ENCODE results near the gene AAR2. TPM values are rescaled to one million over a fixed set of nuclear protein-coding genes. Genes with fewer than 3 reads are reported as not detected.

The AAR2 gene
- total RNA-seq, 1 donor, result 23.5 TPM

DNA sequence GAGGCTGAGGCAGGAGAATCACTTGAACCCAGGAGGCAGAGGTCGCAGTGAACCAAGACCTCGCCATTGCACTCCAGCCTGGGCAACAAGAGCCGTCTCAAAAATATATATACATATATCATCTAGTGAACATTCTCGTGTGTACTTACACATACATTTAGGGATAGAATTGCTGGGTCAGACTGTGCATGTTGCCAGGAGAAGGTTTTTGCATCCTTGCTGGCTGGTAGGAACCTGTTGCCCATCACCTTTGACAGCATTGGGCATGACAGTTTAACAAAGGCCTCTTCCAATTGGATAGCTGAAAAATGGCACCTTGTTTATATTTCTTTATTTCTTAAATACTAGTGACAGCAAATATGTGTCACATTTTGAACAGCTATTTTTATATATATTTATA lies 5.4 kb downstream of the AAR2 start:
- no peak for DNase-seq (ENCODE audit: low read depth)
- H3K4me3 ChIP-seq (ENCODE audit: low read depth, low read length), result no peak overlapping the region
- TF ChIP-seq, protein P1, sequence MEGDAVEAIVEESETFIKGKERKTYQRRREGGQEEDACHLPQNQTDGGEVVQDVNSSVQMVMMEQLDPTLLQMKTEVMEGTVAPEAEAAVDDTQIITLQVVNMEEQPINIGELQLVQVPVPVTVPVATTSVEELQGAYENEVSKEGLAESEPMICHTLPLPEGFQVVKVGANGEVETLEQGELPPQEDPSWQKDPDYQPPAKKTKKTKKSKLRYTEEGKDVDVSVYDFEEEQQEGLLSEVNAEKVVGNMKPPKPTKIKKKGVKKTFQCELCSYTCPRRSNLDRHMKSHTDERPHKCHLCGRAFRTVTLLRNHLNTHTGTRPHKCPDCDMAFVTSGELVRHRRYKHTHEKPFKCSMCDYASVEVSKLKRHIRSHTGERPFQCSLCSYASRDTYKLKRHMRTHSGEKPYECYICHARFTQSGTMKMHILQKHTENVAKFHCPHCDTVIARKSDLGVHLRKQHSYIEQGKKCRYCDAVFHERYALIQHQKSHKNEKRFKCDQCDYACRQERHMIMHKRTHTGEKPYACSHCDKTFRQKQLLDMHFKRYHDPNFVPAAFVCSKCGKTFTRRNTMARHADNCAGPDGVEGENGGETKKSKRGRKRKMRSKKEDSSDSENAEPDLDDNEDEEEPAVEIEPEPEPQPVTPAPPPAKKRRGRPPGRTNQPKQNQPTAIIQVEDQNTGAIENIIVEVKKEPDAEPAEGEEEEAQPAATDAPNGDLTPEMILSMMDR (IDR thresholded peaks at IDR 0.05; ENCODE audit: insufficient read depth, low read length), result no peak

DNA sequence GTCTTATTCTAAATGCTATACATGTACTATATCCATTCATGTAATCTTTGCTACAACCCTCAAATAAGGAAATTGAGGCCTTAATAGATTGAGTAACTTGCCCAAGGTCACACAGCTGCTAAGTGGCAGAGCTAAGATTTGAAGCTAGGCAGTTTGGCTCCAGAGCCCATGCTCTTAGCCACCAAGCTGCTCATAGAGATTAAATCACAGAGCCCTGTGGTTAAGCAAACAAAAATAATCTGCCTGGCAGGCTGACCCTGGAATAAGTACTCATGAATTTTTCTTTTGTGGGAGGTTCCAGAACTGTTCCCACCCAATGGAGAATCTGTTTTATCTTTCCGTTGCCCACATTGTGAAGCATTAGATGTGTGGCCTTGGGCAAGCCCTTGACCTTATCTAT lies 7.4 kb downstream of the AAR2 start:
- no peak for DNase-seq (ENCODE audit: low read depth)
- TF ChIP-seq, protein P1 (IDR thresholded peaks at IDR 0.05; ENCODE audit: insufficient read depth, low read length), result no peak

DNA sequence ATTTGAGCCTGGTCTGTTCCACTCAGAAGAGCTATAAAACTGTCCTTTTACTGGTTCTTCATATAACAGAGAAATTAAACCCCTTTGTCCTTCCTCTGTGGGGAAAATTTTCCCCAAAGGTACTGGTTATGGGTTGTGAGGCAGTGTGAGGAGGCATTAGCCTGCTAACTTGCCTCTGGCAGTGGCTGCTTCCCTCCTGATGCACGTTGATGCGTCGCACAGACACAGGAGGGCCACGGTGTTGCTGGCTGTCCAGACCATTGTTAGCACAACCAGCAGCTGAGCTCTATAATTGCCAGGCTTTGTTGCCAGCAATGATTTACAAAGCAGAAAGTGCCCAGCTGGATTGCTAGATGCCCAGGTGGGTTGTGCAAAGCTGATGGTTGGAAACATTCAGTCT lies 10.1 kb downstream of the AAR2 start:
- DNase-seq (ENCODE audit: low read depth), result no peak
- TF ChIP-seq, protein P1 (IDR thresholded peaks at IDR 0.05; ENCODE audit: insufficient read depth, low read length), result no peak
- no peak overlapping the region for H3K4me3 ChIP-seq (ENCODE audit: low read depth, low read length)

More for the DNA sequence above, 7.4 kb downstream of the AAR2 start:
- no peak overlapping the region for H3K4me3 ChIP-seq (ENCODE audit: low read depth, low read length)

DNA sequence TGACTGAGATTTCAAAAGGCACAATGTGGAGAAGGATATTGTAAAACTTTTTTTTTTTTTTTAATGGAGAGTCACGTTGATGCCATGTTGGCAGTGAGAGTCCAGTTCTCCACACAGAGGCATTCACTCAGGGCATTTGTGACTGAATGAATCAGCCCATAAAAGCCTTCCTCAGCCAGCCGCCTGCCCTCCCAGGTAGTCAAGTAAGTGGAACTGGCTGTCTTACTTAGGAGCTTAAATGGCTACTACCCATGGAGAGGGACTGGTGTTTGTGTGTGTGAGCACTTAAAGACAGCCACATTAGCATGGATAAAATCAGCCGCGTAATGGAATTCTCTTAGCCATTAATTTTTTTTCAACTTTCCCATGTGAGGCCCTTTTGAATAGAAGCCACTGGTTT lies 12.6 kb downstream of the AAR2 start:
- TF ChIP-seq, protein P1 (IDR thresholded peaks at IDR 0.05; ENCODE audit: insufficient read depth, low read length), result no peak
- no peak for DNase-seq (ENCODE audit: low read depth)

DNA sequence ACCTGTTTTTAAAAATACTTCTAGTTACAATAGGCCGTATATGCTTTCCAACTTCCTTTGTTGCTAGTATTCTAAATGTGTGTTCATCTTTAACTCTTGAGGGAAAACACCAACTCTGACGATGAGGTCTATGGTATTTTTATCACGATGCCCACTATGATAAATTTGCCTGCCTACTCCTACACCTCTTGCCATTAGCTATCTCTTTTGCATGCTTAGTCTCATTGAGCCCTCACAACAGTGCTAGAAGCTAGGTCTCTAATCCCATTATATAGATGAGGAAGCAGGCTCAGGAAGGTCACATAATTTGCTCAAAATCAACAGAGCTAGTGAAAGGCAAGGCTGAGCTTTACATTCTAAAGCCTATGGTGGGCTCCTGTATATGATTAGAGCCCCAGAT lies 13.2 kb downstream of the AAR2 start:
- TF ChIP-seq, protein P1 (IDR thresholded peaks at IDR 0.05; ENCODE audit: insufficient read depth, low read length), result no peak
- no peak for DNase-seq (ENCODE audit: low read depth)

More for the DNA sequence above, 12.6 kb downstream of the AAR2 start:
- H3K4me3 ChIP-seq (ENCODE audit: low read depth, low read length), result no peak overlapping the region

DNA sequence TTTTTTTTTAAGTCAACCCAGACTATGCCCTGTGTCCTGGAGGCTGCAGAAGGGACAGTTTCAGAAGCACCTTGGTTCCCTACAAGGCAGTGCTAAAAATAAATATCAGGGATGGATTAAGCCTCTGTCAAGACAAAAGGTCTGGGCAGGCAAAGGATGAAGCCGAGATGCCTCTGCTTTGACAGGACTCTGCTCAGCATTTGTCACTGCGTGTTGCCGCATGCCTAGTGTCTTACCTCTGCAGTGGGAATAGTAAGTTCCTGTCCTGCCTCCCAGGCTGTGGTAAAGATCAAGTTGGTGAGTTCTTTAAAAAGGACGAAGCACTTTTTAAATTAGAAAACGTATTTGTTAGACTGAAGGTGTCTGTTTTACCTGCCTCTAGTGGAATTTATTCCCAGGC lies 15.1 kb downstream of the AAR2 start:
- no peak for DNase-seq (ENCODE audit: low read depth)
- TF ChIP-seq, protein P1 (IDR thresholded peaks at IDR 0.05; ENCODE audit: insufficient read depth, low read length), result no peak
- H3K4me3 ChIP-seq (ENCODE audit: low read depth, low read length), result no peak overlapping the region

More for the DNA sequence above, 13.2 kb downstream of the AAR2 start:
- H3K4me3 ChIP-seq (ENCODE audit: low read depth, low read length), result no peak overlapping the region

DNA sequence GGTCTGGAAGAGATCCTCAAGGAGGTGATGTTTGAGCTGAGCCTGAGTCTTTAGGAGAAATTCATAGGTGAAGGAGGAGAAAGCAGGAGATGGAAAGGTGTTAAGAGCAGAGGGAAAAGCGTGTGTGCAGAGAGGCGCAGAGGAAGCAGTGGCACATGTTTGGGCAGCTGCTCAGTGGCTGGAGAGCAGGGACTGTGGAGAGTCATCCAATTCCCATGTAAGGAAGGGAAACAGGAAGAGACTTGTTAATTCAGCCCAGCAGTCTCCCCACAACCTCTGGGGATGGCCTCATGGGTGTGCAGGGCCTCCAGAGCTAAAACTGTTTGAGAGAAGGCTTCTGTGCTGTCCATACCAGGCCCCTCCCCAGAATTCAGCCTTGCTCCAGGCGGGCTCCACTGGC lies 16.2 kb downstream of the AAR2 start:
- TF ChIP-seq, protein P1 (IDR thresholded peaks at IDR 0.05; ENCODE audit: insufficient read depth, low read length), result no peak
- H3K4me3 ChIP-seq (ENCODE audit: low read depth, low read length), result no peak overlapping the region
- no peak for DNase-seq (ENCODE audit: low read depth)
